ENCODE results near the gene STMN3.

DNA sequence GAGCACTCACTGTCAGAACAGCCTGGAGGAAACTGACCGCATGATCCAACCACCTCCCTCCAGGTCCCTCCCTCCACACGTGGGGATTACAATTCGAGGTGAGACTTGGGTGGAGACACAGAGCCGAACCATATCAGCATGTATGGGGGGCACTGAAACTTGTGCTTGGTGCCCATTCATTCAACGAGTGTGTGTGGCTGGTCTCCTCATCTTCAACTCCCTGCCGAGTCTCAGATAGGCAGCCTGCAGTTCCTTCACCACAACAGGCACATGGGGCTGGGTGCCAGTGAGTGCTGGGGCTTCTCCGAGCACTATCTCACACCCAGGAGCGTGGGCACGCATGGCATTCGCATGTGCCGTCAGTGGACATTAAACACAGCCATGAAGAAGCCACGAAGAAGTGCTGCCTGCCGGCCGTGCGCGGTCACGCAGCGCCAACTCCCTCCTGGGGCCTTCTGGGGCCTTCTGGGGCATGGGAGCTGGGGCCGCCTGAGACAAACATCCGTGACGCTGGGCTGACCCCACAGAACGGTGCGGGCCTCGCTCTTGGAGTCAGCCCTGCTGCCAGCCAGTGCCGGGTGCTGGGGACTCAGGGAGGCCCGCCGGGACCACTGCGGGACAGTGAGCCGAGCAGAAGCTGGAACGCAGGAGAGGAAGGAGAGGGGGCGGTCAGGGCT is 4.2 kb upstream of the STMN3 start:
- no peak for TF ChIP-seq EZH2phosphoT487 (IDR thresholded peaks at IDR 0.05; ENCODE audit: insufficient read depth, low read depth)
- TF ChIP-seq EZH2 (IDR thresholded peaks at IDR 0.05; ENCODE audit: insufficient read depth, poor library complexity, severe bottlenecking), result no peak

Data from GM23248 (cell line).